PFSK-1 (cell line): ENCODE results near the gene XXYLT1.

Experiments
- FOXP2 ChIP-seq: optimal IDR thresholded peaks from 2 replicates; pipeline ENCODE3; 2011; ENCODE audit warnings: borderline replicate concordance, control low read depth, inconsistent platforms; ENCODE audit not compliant: insufficient read depth; ENCODE audit errors: extremely low read length, extremely low read depth
- POLR2AphosphoS5 ChIP-seq: IDR thresholded peaks from 2 replicates; pipeline ENCODE4 v1.6.1; 2012; ENCODE audit warnings: low read depth, mild to moderate bottlenecking, control low read depth, low read length, moderate library complexity
- SIN3A ChIP-seq: IDR thresholded peaks from 2 replicates; pipeline ENCODE4 v1.6.1; 2012; ENCODE audit warnings: mild to moderate bottlenecking, low read length, moderate library complexity, borderline replicate concordance; ENCODE audit not compliant: insufficient read depth
- TAF1 ChIP-seq: IDR thresholded peaks from 2 replicates; pipeline ENCODE4 v1.6.1; 2012; ENCODE audit warnings: low read length, control low read depth, borderline replicate concordance; ENCODE audit not compliant: insufficient read depth
- TF ChIP-seq, protein P1 (sequence below), 2 experiments: IDR thresholded peaks; 2 replicates each; pipeline versions ENCODE4 v1.6.1 to v1.8.0; 2011 to 2012; ENCODE audit warnings: low read depth in 2 of 2, low read length in 2 of 2, control low read depth in 1 of 2, inconsistent platforms in 1 of 2, mild to moderate bottlenecking in 1 of 2, moderate library complexity in 1 of 2; ENCODE audit not compliant: insufficient read depth in 1 of 2

Gene XXYLT1

GRCh38 chr3:195064300-195064931 lies 206.5 kb downstream of the XXYLT1 start:
- TF ChIP-seq SIN3A (no peak), POLR2AphosphoS5 (no peak), TAF1 (no peak), FOXP2 (no peak)
- TF ChIP-seq, protein P1, sequence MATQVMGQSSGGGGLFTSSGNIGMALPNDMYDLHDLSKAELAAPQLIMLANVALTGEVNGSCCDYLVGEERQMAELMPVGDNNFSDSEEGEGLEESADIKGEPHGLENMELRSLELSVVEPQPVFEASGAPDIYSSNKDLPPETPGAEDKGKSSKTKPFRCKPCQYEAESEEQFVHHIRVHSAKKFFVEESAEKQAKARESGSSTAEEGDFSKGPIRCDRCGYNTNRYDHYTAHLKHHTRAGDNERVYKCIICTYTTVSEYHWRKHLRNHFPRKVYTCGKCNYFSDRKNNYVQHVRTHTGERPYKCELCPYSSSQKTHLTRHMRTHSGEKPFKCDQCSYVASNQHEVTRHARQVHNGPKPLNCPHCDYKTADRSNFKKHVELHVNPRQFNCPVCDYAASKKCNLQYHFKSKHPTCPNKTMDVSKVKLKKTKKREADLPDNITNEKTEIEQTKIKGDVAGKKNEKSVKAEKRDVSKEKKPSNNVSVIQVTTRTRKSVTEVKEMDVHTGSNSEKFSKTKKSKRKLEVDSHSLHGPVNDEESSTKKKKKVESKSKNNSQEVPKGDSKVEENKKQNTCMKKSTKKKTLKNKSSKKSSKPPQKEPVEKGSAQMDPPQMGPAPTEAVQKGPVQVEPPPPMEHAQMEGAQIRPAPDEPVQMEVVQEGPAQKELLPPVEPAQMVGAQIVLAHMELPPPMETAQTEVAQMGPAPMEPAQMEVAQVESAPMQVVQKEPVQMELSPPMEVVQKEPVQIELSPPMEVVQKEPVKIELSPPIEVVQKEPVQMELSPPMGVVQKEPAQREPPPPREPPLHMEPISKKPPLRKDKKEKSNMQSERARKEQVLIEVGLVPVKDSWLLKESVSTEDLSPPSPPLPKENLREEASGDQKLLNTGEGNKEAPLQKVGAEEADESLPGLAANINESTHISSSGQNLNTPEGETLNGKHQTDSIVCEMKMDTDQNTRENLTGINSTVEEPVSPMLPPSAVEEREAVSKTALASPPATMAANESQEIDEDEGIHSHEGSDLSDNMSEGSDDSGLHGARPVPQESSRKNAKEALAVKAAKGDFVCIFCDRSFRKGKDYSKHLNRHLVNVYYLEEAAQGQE (IDR thresholded peaks at IDR 0.05; ENCODE audit: insufficient read depth in 1 of 2, low read depth in 2 of 2, low read length in 2 of 2): no peak

DNA sequence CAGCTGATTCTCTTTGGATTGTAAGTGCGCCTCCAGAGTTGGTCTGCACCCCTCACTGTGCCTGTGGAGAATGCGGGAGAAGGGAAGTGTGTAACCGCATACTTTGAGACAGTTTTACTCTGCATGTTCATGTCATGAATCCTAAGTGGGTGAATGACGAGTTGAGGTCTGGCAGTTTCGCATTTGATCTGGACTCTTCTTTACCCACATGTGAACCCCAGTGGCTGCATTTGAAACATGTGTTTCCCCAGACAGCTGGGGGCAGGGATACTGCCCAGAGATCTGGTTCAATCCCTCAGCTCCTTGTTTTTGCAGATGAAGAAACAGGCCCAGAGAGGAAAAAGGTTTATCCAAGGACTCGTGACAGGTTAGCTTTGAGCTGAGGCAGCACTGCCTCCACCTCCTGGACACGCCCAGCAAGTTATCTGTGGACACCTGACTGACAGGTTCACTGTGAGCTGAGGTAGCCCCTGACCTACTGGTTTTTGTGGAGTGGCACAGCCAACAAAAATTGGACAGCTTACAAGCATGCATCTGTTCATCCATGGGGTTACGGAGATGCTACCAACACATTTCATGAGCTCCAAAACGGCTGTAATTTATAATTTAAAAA lies 207.3 kb downstream of the XXYLT1 start:
- TF ChIP-seq FOXP2: no peak

DNA sequence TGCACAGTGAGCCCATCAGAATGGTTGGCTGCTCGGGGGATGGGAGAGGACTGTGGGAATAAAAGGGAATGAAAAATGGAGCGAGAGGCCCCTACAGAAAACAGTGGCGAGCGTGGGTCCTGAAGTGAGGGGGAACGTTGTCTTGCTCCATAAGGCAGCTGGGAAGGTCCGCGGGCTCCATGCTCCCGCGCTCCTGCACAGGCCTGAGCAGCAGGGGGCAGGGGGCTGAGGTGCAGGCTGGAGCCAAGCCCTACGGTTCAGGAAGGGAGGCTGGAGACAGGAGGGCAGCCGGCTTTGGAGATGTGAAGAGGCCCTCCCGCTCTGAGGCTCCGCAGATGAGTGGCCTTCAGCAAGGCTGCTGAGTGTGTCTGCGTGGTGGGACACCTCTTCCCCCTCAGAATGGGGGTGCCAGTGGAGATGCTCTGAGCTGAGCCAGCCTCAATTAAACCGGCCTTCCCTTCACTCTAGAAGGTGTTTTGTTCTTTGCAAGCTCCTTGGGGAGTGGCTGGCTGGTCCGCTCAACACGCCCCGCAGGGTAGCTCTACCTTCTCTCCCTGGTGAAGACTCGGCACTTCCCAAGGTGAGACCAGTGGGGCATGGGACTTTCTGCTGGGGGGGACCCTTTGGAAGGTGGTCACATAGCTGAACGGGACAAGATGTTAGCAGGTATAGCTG lies 208.0 kb downstream of the XXYLT1 start:
- TF ChIP-seq, protein P1 (IDR thresholded peaks at IDR 0.05; ENCODE audit: insufficient read depth in 1 of 2, low read depth in 2 of 2, low read length in 2 of 2): no peak
- TF ChIP-seq FOXP2: no peak

- no peak for TF ChIP-seq SIN3A
- TF ChIP-seq, protein P1 (IDR thresholded peaks at IDR 0.05; ENCODE audit: insufficient read depth in 1 of 2, low read depth in 2 of 2, low read length in 2 of 2): no peak
- TF ChIP-seq POLR2AphosphoS5: no peak
- TF ChIP-seq TAF1: no peak
- no peak for TF ChIP-seq FOXP2
Observed at GRCh38 chr3:195061756-195062655, 209.0 kb downstream of the XXYLT1 start.

- TF ChIP-seq TAF1 (no peak), FOXP2 (no peak)
- TF ChIP-seq, protein P1 (IDR thresholded peaks at IDR 0.05; ENCODE audit: insufficient read depth in 1 of 2, low read depth in 2 of 2, low read length in 2 of 2): no peak
Observed at GRCh38 chr3:195060531-195061291, 210.2 kb downstream of the XXYLT1 start.
